Fibroblast of the aortic adventitia (primary cell): ENCODE results near the gene TPK1. TPM values are rescaled to one million over a fixed set of nuclear protein-coding genes. Genes with fewer than 3 reads are reported as not detected.

Source experiments
- DNase-seq: peaks from one replicate; pipeline ENCODE4 v3.0.0-alpha.2; 2010; ENCODE audit warnings: low read depth
- H3K4me3 ChIP-seq: 2 replicates; pipeline ENCODE4 v1.5.1; 2011; ENCODE audit warnings: low read depth, mild to moderate bottlenecking, control low read depth, low read length, moderate library complexity
- CTCF ChIP-seq: IDR thresholded peaks from 2 replicates; pipeline ENCODE4 v1.5.1; 2011; ENCODE audit warnings: mild to moderate bottlenecking, low read length, control low read depth, inconsistent platforms; ENCODE audit not compliant: insufficient read depth
- total RNA-seq: library from RNA; depleted of rRNA; stranded (reverse); fragments of >200 nt; gene quantifications from 2 replicates; pipeline ENCODE4 v1.2.3, GENCODE V29; 2012; ENCODE audit warnings: low replicate concordance

Gene TPK1
- total RNA-seq, 1 donor: 7.6 TPM

- DNase-seq: no peak
- no peak for TF ChIP-seq CTCF
- H3K4me3 ChIP-seq: no peak overlapping the region
These were observed 301.0 kb downstream of the TPK1 start for GRCh38 chr7:144534655-144535395.

GRCh38 chr7:144534196-144534595, 301.7 kb downstream of the TPK1 start:
- DNase-seq: peak; percentile 43
- no peak for TF ChIP-seq CTCF
- no peak overlapping the region for H3K4me3 ChIP-seq

GRCh38 chr7:144531181-144531580, 304.7 kb downstream of the TPK1 start:
- no peak overlapping the region for H3K4me3 ChIP-seq
- no peak for TF ChIP-seq CTCF
- peak; percentile 54 for DNase-seq

GRCh38 chr7:144529269-144529926, 306.5 kb downstream of the TPK1 start:
- TF ChIP-seq CTCF: no peak
- H3K4me3 ChIP-seq: no peak overlapping the region
- no peak for DNase-seq

DNA sequence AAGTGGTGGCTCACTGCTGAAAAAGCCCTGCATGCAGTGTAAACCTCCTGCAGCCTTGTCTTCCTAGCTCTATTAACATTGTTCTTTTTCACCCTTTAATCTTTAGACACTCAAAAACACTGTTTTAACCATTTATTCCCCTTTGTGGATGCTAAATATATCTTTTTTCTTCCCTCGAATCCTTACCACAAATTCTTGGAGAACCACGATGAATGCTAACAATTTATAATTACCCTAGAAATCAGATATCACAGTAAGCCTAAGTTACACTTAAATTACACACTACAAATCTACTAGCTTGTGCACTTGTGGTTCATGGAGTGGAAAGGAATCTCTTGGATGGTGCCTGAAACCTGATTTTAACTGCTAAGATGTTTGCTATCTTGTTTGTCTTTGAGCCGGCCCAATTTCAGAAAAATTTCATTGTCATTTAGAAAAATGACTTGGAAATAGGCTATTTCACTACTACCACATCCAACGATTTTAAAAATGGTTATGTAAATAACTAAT, 307.3 kb downstream of the TPK1 start:
- no peak overlapping the region for H3K4me3 ChIP-seq
- no peak for TF ChIP-seq CTCF

GRCh38 chr7:144527051-144527471, 308.8 kb downstream of the TPK1 start:
- no peak for TF ChIP-seq CTCF
- H3K4me3 ChIP-seq: no peak overlapping the region
- DNase-seq: no peak

More for the DNA sequence above, 307.3 kb downstream of the TPK1 start:
- DNase-seq: no peak
